ENCODE data around the gene ASPSCR1.

ASPSCR1 gene

DNA sequence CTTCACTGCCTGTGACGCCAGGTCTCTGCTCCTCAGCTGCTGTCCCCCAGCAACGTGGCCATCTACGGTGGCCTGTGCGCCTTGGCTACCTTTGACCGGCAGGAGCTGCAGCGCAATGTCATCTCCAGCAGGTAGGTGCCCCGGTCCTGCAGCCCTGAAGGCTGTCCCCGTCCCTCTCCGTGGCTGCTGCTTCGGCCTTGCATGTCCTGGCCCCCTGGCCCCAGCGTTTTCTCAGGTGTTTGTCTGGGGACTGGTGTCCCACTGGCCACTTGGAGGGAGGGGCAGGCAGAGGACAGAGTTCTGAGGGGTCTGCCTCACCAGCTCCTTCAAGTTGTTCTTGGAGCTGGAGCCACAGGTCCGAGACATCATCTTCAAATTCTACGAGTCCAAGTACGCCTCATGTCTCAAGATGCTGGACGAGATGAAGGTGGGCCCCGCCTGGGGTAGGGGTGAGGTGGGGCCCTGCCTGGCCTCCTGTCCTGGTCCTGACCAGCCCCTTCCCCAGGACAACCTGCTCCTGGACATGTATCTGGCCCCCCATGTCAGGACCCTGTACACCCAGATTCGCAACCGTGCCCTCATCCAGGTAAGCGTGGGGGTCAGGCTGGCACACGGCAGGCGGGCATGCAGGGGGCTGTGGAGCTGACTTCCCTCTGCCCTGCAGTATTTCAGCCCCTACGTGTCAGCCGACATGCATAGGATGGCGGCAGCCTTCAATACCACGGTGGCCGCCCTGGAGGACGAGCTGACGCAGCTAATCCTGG is 78.7 kb downstream of the ASPSCR1 start:
- no peak for DNase-seq (ENCODE audit: low read depth)

DNA sequence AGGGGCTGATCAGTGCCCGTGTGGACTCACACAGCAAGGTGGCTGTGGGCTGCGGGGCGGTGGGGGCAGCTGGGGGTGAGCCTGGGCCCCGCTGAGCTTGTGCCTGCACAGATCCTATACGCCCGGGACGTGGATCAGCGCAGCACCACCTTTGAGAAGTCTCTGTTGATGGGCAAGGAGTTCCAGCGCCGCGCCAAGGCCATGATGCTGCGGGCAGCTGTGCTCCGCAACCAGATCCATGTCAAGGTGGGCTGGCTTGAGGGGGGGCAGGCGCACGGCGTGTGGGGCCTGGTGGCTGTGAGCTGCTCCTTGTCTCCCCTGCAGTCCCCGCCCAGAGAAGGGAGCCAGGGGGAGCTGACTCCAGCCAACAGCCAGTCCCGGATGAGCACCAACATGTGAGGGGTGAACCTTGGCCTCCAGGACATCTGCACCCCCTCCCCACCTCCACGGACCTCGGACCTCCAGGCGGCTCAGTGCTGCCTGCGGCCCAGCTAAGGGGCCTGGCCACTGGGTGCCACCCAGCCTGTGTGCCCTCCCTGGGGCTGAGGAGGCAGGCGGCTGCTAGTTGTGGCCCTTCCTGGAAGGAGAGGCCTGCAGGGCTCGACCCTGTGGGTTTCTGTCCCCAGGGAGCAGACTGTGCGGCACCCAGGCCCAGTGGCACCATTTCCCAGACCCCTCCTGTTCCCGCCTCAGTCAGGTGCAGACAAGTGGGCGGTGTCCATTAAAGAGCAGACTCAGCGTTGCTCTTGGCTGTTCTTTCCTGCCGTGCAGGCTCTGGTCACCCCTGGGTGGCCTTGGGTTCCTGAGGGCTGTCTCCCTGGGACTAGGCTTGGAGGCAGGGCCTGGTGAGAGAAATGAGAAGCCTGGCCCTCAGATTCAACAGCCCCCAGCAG is 79.5 kb downstream of the ASPSCR1 start:
- no peak for DNase-seq (ENCODE audit: low read depth)

DNA sequence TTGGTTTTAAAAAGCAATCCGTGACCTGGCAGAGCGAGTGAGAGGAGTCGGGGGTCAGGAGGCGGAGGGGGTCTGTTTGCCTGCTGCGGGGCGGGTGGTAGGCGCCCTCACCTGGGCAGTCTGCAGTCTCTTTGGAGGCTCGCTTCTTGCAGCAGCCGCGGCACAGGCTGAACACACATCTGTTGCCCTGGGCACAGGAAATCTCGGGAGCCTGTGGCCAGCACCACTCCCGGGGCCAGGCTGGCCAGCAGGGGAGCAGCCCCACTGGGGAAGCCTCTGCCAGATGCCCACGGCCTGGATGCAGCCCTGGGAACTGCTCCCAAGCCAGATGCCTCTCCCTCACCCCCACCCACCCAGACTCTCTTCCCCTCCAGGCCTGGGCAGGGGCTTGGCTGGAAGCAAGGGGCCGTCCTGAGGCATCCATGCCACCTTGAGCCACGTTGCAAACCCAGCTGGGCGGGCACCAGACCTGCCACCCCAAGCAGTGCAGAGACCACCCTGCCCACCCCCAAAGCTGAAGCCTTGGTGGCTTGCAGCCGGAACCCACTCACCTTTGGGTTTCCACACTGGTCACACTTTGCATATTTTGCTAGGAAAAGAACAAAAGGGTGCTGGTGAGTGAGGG is 80.9 kb downstream of the ASPSCR1 start:
- no peak for DNase-seq (ENCODE audit: low read depth)

DNA sequence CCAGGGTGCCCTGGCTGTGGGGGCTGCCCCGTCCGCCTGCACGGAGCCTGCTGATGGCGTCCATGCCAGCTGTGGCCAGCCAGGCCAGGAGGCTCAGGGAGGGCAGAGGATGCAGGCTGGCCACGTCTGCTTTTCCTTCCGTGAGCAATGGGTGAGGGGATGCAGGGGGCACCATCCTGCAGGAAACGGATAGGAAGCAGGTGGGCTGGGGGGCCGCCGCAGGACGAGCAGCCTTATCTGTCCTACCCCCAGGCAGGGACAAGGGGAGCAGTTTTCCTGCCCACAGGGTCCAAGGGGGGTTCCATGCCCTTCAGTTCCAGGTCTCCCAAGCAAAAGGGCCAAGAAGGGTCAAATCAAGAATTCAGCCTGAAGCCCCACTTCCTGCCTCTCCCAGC is 81.4 kb downstream of the ASPSCR1 start:
- DNase-seq (ENCODE audit: low read depth): no peak

DNA sequence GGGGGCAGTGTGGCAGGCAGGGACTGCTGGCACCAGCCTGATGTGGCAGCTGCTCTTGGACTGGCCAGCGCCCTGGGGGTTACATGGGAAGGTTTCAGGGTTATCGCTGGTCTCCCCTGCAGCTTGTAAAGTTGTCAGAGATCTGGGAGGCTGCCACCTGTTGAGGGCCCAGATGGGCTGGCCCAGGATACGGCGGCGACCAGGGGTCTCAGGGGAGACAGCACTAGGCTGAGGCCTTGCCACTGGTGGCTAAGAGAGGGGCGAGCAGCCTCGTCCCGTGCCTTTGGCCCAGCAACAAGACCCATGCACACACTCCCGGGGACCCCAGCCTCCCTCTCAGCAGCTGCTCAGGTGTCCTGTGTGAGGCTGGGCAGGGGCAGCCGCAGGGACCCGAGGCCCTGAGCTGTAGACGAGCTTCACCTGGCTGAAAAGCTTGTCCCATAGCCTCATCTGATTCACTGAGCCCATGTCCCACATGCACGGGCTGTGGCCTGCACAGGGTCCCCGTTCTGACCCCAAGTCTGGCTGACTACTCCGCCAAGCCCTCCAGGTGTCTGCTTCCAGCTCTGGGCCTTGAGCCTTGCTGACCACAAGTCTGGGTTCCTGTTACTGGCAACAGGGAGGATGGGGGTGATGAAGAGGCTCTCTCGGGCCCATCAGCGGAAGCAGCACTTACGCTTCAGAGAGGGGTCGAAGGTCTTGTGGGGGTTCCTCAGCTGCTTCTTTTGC is 82.0 kb downstream of the ASPSCR1 start:
- DNase-seq (ENCODE audit: low read depth): no peak

DNA sequence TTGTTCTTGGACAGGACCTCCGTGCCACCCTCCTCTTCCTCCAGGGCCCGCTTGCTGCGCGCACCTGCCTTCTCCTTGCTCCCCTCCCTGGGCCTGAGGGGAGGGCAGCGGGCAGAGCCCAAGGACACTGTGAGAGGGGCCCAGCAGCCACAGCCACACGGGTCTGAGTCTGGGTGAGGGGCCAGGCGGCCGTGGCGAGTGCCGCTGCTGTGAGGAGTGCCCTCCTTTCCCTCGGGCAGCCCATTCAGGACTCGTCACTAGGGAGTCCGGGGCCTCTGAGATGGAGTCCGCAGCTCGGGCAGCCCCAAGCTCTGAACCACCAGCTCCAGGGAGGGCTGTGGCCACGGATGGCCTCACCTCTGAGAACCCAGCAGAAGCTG is 82.6 kb downstream of the ASPSCR1 start:
- no peak for DNase-seq (ENCODE audit: low read depth)

DNA sequence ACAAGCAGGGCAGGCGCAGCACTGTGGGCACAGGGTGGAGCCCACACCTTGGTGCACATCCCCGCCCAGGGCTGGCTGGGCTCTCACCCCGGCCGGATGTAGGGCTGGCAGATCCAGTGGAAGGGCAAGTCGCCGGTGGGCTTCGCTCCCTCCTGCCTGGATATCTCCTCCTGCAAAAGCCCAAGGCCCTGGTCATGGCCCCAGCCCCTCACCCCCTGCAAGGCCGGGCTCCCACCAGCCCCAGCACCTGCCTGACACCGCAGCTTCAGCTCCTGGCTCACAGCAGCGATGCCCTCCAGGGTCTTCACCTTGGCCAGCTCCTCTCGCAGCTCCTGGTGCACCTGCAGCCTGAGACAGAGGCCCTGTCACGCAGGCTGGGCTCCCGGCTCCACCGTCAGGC is 83.2 kb downstream of the ASPSCR1 start:
- DNase-seq (ENCODE audit: low read depth): no peak

DNA sequence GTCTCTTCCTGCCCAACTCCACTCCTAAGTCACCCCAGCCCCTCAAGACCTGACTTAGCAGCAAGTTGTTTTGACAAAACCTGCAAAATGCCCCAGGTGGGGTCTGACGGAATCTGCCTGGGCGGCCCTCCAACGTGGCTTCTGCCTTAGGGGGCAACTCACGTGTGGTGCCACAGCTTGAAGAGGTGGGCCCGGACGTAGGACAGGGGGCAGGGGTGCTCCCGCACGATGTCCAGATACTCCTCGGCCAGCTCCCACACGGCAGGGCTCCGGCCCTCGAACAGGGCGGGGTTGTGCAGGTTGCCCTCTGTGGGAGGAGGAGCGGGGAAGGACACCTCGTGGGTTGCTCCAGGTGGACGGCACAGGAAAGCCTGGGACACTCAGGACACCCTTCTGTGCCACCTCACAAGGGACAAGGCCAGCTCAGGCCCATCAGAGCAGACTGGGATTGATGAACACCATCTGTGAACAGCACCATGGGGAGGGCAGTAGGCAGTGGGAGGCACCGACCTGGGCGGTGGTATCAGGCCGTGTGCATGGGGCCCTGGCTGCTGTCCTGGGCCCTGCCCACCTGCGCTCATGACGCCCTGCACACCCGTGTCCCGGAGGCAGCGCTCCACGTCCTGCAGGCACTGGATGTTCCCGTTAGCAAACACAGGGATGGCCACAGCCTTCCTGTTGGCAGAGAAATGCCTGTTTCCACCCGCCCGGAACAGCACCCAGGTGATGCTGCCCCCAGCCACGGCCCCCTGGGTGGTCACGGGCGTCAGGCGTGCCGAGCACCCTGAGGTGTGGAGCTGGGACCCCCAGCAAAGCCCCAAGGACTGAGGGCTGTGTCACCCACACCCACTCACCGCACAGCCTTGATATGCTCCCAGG is 83.9 kb downstream of the ASPSCR1 start:
- no peak for DNase-seq (ENCODE audit: low read depth)

DNA sequence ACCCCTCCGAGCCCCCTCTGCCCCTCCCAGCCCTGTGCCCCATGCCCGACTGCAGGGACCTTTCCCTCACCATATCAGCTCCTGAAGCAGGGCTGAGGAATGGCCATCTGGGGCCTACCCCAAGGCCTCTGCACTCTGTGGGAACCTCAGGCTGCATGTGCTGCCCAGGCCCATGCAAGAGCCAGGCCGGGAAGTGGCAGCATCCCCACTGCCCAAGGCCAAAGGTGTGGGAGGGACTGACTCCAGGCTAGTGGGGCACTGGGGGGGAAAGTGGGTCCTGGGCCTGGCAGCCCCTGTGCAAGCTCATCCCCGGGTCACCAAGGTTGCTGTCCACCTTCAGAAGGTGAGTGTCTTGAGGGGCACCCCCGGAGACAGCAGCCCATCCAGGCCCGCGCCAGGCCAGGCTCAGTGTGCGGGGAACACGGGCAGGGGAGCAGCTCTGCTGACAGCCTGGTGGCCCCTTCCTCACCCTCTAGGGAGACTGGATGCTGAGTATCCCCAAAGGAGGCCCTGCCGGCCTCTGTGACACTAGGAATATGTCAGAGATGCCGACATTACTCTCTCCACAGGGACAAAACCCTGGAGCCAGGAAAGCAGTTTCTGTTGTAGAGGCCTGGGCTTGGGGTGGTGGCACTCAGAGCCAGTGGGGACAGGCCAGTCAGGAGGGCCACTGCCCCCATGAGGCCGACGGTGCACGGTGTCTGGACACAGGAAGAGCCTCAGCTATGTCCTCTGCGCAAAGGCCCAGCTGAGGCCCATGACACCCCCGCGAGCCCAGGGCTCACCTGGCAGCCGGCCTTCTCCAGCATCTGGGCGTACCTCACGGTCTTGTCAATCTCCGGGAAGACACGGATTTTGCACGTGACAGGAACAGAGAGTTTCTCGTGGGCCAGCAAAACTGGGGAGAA is 84.9 kb downstream of the ASPSCR1 start:
- no peak for DNase-seq (ENCODE audit: low read depth)

DNA sequence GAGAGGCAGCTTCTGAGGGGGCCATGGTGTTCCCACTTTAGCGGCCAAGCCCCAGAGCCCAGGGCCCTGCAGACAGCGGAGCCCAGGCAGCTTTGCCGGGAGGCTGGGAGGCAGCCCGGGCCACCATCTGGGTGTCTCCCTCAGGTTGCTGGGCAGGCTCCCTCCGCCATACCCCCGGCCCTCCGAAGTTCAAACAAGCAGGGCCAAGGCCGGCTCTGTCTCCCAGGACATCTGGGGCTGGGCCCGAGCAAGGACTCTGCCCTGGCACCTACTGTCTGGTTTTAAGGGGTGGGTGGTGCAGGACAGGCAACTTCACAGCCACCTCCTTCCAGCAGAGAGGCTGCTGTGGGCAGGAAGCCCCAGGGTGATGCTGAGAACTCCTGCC is 85.5 kb downstream of the ASPSCR1 start:
- no peak for DNase-seq (ENCODE audit: low read depth)

DNA sequence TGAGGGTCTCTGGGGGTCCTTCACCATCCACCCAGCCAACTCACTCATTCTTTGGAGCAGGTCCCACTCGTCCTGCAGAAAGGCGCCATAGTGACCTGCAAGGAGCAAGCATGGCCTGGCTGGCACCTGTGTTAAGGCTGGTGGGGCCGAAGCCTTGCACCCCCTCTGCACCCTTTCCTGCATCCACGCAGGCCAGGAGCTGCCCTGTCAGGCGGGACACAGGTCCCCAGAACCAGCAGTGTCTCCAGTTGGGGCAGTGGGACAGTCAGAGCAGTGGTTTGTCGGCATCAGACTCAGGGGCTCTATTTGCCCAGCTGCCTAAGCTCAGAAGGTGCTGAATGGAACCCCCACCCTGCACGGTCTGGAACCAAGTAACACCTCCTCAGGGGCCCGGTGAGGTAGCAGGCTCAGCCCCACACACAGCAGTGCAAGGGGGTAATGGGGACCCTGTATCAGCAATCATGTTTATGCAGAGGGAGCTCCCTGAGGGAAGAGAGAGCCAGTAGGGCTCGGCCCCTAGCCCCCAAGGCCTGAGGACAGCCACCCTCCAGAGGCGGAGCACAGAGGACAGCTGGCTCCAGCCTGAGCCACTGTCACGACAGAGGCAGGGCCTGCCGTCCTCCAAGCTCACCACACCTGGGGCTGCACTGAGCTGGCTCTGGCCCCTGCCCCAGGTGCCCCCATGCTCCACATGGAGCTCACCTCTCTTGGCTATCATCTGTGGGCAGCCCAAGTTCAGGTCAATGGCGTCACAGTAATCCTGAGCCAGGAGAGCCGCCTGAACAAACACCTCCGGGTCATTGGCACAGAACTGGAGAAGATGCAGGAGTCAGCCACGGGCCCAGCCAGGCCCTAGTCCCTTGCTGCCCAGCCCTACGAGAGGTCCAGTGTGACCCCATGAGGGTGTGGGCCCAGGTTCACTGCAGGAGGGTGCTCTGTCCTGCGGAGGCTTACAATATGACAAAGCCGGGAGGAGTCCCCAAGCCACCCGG is 86.3 kb downstream of the ASPSCR1 start:
- DNase-seq (ENCODE audit: low read depth): no peak

DNA sequence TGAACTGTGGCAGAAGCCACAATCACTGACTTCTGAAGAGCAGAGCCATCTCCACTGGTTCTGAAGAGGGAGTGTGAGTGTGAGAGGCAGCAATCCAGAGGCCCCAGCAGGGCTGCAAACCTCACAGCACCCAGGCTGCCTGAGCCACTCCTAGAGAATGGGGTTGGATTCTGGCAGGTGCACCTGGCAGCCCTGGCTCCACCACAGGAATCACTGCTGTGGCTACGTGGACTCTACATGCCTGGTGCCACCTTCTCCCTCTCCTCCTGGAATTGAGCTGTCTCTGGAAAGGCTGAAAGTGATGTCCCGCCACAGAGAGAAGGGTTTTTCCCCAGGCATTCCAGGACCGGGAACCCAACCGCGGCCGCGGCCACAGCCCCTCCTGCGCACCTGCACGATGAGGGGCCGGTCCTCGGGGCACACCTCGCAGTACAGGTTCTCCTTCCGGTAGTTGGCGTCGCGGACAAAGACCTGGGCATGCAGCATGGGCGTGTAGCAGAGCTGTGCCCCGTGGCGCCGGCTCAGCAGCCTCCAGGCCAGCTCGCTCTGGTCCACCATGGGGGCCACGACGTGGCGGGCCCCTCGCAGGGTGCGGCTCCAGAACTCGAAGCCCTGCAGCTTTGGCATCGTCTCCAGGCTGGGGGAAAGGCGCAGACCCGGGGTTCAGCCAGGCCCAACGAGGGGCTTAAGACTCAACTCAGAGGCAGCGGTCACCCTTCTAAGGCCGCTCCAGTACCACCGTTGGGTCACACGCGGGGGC is 87.2 kb downstream of the ASPSCR1 start:
- no peak for DNase-seq (ENCODE audit: low read depth)

DNA sequence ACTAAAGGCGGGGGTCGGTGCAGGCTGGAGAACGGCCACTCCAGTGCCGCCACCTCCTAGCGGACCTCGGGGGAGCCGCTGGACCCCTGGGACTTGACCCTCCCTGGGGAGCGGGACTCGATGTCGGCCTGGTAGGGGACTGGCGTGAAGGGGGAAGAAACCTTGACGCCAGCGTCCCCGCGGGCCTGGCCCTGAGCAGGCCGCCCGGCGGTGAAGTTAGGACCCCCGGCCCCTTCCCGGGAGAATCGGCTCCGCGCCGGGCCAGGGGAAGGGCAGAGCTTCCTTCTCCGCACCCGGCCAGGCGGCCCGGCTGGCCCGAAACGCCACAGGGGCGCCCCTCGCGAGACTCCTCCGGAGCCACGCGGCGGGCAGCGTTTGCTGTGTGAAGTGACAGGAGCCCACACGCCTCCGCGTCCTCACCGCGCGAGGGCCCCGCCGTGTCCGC is 87.8 kb downstream of the ASPSCR1 start:
- DNase-seq (ENCODE audit: low read depth): peak; percentile 11

DNA sequence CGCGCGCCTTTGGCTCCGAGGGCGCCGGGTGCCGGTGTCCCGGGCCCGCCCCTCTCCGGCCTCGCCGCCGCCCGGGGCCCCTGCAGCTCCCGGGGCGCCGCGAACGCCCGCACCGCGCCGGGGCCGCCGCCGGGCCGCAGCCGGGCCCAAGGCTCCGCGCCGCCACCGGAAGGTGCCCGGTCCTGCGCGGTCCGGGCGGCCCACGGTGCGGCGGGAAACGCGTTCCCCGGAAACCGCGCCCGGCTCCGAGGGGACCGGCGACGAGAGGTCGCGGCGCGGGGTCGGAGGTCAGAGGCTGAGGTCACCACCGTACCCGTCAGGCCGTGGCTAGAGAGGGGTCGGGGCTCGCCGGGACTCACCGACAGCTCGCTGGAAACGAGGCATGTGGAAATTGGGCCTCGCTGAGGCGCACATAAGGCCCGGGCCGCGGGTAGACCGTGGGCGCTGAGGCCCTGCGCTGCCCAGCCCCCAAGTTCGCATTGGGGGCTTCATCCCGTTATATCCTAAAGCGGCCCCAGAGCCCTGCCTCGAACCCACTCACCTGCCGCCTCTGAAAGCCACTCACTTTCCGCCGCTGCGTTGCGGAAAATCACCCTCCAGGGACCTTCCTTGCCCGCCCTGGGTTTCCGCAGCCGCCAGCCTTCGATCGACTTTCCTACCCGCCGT is 88.3 kb downstream of the ASPSCR1 start, which contains the start of gene DUS1L:
DUS1L (minus strand) TSS at position 167 of the 666 bp plus-strand sequence. CDS start 745 bp downstream, outside the sequence.
- peak; percentile 44 for DNase-seq (ENCODE audit: low read depth)

Data from amniotic epithelial cell (primary cell).